Left renal cortex interstitium (tissue), 4 donors: Measurements from ENCODE around the gene CGAS. TPM values are rescaled to one million over a fixed set of nuclear protein-coding genes. Genes with fewer than 3 reads are reported as not detected.
"Not testable (repeated sequence)": the region's sequence is repeated elsewhere in the genome, so short reads cannot be mapped to it uniquely, and the experiment has no call there.

ENCODE experiments used
- DNase-seq, 4 donors: peaks; one replicate each; pipeline ENCODE4 v3.0.0-alpha.2; 2013; ENCODE audit warnings: low read depth in 4 of 4, low spot score in 2 of 4, missing footprints in 1 of 4
- polyA plus RNA-seq, 4 donors: library from polyadenylated mRNA; unstranded; fragments of 120-200 nt; gene quantifications; one replicate each; pipeline ENCODE4 v1.2.1, GENCODE V29; 2013; ENCODE audit not compliant: insufficient read length in 4 of 4

CGAS gene
- 1 to 10 TPM; 2.9 to 3.8 (median 3.1) TPM for polyA plus RNA-seq

DNA sequence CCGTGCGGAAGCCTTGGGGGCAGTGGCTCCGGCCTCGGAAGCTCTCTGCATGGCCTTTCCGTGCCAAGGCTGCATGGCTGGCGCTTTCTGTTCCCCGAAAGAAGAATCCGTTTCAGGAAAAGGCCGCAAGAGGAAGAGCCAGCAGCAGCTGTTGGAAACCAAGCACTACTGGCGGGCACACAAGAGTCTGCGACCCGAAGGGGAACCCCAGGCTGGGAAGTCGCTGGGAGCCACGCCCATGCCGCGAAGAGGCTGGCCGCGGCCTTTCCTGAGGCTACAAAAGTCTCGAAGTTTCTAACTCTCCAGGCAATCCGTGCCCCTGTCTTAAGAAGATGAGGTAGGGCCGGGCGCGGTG is at the start of gene CGAS:
TSS of gene CGAS (minus strand) at position 191 of the 355 bp plus-strand sequence. CDS start at position 75, 116 bp downstream.
- DNase-seq: peak in 3 of 4 donors; percentile 15 to 25 (median 24)

DNA sequence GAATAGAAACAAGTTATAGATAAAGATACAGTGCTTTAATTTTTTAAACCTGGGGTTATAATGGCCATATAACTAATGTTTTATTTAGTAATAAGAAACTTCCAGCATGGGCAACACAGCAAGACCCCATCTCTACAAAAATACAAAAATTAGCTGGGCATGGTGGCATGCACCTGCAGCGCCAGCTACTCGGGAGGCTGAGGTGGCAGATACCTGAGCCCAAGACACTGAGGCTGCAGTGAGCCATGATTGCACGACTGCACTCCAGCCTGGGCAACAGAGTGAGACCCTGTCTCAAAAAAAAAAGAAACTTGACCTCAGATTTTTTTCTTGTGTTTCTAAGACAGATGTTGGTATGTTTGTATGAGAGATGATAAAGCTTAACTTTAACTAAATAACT is 45.8 kb upstream of the CGAS start:
- DNase-seq: no peak

DNA sequence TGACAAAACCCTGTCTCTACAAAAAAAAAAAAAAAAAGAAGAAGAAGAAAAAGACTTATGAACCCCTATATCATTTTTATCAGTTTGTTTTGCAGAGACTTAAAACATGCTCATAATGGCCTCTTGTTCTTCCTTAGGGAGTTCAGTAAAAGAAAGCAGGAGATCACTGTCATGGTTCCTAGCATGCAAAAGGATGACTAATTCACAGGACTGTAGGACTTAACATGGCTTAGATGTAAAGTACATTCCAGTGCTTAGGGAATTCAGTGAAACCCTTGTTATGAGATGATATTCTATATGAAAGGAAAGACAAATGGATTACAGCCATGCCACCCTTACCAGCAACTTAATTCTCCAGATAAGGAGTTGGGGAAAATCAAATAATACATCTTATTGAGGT is 39.3 kb upstream of the CGAS start:
- no peak for DNase-seq

DNA sequence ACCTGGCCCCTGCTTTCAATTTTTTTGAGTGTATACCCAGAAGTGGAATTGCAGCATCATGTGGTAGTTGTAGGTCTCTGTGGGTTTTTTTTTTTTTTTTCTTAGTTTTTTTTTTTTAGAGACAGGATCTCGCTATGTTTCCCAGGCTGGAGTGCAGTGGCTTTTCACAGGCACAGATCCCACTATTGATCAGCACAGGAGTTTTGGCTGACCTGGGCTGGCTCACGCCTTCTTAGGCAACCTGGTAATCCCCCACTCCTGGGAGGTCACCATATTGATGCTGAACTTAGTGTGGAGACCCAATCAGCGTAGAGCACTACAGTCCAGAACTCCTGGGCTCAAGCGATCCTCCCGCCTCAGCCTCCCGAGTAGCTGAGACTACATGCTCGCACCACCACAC is 35.4 kb upstream of the CGAS start:
- DNase-seq: no peak

DNA sequence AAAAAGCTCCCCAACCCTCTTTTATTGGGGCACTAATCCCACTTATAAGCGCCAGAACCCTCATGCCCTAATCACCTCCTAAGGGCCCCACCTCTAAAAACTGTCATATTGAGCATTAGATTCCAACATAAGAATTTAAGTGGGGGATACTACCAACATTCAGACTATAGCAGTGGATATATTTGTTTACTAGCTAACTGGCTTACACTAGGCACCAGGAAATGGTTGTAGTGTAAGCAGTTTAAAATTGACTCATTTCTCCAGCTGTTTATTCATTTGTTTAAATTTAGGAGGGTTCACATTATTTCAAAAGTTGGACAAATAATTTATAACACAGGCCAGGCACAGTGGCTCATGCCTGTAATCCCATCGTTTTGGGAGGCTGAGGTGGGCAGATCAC is 32.3 kb upstream of the CGAS start:
- DNase-seq: no peak

DNA sequence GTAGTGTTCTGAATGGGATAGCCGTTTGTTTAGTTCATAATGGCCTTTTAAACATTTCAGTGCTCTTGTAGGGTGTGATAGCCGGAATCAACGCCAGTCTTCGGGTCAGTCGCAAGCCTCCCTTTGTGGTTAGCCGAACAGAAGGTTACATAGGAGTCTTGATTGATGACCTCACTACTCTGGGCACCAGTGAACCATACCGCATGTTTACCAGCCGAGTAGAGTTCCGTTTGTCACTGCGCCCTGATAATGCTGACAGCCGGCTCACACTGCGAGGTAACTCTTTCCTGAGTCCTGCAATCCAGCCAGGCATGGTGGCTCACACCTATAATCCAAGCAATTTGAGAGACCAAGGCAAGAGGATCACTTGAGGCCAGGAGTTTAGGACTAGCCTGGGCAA is 29.9 kb upstream of the CGAS start:
- no peak for DNase-seq

DNA sequence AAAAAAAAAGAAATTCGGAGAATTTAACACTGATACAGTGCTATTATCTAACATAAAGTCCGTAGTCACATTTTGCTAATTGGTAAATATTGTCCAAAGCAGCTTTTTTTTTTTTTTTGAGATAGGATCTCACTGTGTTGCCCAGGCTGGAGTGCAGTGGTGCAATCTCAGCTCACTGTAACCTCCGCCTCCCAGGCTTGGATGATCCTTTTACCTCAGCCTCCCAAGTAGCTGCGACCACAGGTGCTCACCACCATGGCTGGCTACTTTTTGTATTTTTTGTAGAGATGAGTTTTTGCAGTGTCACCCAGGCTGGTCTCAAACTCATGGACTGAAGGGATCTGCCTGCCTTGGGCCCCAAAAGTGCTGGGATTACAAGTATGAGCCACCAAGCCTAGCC is 25.3 kb upstream of the CGAS start:
- DNase-seq: no peak

DNA sequence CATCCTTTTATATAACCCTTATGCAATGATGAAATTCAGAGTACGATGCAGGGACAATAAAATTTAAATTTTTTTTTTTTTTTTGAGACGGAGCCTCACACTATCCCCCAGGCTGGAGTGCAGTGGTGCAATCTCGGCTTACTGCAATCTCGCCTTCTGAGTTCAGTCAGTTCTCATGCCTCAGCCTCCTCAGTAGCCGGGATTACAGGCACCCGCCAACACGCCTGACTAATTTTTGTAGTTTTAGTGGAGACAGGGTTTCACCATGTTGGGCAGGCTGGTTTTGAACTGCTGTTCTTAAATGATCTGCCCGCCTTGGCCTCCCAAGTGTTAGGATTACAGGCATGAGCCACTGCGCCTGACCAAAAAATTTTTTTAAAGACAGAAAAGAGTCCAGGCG is 24.6 kb upstream of the CGAS start:
- DNase-seq: no peak

DNA sequence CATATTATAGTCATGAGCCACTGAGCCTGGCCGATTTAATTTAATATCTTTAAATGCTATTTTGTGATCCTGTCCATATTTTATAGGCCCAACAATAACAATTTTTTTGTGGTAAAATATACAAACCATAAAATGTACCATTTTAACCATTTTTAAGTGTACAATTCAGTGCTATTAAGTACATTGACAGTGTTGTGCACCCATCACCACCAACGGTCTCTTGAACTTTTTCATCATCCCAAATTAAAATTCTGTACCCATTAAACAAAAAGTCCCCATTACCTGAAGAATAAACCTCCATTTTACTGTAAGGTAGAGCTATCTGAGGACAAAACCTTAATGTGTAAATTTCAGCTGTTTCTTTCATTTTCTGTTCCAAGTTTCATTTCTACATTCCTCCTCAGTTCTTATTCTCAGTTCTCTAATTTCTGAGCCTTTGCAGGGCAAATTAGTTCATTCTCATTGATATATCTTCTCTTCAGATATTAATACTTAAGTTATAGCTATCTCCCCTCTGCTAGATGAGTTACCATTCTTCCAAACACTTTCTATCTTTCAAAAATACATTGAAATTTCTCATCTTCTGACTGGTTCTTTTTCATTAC is 19.7 kb upstream of the CGAS start:
- no peak for DNase-seq

DNA sequence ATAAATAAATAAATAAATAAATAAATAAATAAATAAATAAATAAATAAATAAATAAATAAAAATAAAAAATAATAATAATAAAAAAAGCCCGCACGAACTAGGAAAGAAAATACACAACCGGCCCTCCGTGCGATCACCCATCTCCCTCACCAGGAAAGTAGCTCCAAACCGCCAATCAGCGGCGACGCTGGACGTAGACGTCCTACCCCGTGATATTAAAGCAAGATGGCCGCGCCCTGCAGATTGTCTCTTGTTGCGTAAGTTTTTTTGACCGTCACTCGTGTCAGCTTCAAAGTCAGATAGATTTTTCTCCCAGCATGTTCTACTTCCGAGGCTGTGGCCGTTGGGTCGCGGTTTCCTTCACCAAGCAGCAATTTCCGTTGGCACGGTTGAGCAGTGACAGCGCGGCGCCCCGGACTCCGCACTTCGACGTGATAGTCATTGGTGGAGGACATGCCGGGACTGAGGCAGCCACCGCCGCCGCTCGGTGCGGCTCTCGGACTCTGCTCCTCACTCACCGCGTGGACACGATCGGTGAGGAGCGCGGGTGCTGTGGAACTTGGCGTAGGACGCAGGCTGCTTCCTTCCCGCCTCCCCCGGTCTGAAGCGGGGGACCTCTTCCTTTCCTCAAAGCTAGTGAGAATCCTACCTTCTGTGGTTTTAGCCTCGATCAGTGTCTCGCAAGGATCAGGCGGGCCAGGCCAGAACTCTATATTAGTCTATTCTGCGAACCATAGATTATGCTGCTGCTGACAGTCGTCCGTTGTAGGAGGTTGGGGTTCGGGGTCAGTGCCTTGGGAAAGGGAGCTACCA is 9.6 kb upstream of the CGAS start, which contains the start of gene MTO1:
TSS of gene MTO1 (plus strand) at position 201 of the 814 bp plus-strand sequence. CDS start at position 319, 118 bp downstream.
- peak; percentile 69 to 84 (median 80) for DNase-seq

DNA sequence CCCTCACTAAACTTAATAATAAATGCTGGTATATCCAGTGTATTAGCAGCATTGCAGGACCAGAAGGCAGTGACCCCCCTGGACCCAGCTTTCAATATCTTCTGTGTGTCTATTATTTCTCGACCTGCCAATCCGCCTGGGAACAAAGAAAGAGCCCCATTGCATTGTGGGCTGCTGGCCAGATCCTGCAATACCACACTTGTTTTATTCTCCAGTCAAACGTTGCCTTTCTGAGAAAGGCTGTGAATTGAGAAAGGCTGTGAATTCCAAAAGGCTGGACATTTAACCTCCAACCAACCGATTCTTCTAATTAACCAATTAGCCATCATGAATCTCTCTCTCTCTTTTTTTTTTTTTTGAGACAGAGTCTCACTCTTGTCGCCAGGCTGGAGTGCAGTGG is 8.0 kb upstream of the CGAS start:
- DNase-seq: no peak

DNA sequence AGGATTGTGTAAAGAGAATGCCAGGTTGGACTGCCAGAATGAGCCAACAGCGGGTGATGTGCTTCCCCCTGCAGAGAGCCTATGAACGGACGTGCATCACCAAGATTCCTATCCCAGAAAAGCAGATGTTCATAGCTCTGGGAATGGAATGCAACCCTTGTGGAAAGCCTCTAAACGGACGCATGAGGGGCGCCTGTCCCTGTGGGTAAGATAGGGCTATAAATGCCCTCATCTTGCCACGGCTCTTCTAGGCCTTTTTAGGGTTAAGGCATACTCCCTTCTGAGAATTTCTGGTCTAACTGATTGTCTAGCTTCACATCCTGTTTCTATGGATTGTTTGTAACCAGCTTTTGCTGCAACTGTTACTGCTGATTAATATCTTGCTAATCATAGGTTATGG is 7.4 kb upstream of the CGAS start:
- not testable (repeated sequence) for DNase-seq

DNA sequence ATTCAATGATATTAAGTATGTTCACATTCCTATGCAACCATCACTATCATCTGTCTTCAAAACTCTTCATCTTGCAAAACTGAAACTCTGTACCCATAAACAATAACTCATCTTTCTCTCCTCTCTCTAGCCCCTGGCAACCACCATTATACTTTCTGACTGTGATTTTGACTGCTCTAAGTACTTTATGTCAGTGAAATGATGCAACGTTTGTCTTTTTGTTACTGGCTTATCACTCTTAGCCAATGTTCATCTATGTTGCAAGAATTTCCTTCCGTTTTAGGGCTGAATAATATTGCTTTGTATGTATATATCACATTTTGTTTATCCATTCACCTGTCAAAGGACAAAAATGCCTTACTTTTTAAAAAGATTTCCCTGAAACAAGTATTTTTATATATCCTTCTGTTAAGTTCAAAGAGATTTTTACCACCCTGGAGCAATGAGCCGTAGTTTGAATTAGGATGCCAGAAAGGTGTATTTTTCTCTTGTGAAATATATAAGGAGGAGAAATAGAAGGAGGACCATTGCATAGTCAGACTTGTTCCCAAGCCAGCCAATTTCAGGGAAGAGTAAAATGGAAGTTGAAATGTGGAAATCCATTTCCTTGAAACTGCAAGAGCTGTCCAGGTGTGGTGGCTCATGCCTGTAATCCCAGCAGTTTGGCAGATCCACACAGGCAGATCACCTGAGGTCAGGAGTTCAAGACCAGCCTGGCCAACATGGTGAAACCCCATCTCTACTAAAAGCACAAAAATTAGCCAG is 4.0 kb upstream of the CGAS start:
- DNase-seq: no peak

DNA sequence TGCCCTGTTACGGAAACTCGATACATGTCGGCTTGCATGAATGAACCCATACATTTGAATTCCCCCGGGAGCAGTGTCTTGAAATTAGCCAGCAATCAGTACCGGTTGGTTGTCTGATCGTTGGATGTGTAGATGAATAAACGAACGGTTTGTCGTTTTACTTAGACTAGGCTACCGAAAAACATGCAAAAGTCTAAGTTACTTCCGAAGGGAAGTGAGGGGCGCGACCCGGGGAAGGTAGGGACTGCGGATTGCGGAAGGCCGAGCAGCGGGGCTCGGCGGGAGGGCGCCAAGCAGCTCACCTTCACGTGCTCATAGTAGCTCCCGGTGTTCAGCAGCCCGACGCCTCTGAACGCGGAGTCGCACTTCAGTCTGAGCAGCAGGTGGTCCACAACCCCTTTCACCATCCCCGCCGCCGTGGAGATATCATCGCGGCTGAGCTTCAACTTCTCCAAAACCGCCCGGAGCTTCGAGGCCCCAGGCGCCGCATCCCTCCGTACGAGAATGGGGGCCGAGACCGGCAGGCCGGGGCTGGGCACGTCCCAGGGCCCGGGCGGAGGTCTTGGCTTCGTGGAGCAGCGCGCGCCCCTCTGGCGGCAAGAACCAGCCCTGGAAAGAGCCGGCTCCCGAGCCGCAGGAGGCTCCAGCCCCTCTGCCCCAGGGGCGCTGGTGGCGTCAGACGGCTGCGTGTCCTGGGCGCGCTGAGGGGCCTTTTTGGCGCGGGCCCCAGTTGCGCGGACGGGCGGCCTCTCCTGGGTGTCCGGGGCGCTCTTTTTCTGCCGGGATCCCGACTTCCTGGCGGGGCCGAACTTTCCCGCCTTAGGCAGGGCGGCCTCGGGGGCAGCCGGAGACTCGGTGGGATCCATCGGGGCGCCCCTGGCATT is 632 bp downstream of the CGAS start:
- DNase-seq: peak; percentile 20 to 41 (median 32)

DNA sequence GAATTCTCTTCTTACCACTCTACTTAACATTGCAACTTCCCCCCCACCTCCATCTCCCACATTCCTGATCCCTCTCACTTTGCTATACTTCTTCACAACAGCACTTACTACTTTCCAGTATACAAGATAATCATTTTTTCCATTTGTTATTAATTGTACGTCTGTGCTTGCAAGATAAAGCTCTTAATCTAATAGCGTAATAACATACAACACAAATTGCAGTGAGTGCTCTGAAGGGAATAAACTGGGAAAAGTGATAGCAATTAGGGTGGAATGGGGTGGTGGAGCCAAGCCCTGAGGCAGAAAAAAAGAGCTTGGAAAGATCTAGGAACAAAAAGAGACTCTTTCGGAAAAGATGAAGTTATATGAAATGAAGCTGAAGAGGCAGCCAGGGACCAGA is 8.5 kb downstream of the CGAS start:
- DNase-seq: no peak

DNA sequence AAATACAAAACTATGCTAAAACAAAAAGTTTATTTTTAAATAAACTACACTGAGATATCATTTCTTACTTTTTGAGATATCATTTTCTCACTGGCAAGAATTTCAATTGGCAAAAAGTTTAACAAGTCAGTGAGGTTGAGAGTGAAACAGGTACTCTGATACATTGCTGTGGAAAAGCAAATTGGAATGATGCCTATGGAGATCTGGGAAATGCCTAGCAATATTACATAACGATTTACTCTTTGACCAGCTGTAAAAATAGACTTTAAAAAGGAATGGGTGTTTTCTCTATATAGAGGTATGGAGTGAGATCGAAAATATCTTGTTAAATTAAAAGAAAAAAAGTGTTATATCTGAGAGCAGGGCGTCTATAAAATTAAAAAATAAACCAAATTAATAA is 16.9 kb downstream of the CGAS start:
- DNase-seq: no peak

DNA sequence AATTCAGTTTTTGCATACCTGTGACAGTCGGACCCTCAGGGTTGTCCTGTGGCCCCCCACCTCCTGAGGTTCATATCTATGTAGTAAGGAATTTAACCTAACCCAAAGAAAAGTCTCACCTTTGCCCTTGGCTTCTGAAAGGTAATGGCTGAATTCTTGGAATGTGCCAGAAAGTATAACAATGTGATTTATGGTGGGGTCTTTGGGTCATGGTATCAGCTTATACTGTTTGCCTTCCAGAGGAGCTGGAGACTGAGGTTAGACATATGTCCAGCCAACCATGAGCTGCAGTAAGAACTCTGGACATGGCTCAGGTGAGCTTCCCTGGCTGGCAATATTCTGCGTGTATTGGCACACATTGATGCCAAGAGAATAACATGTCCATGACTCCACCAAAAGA is 30.6 kb downstream of the CGAS start:
- no peak for DNase-seq

DNA sequence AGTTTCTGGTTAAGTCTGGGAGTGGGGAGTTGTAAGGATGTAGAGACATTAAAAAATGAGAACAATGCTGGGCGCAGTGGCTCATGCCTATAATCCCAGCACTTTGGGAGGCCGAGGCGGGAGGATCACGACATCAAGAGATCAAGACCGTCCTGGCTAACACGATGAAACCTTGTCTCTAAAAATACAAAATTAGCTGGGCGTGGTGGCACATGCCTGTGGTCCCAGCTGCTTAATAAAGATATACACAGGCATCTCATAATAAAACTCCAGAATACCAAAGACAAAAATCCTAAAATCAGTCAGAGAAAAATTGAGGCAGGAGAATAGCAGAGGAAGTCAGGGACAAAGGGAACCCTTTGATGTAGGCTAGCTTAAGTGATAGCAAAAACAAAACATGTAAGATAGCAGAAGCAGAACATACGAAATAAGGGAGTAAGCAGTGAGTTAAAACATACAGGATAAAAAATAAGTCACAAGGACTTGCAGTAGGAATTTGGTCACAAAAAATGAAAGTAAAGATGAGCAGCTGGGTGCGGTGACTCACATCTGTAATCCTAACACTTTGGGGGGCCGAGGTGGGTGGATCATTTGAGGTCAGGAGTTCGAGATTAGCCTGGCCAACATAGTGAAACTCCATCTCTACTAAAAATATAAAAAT is 33.9 kb downstream of the CGAS start:
- DNase-seq: no peak

DNA sequence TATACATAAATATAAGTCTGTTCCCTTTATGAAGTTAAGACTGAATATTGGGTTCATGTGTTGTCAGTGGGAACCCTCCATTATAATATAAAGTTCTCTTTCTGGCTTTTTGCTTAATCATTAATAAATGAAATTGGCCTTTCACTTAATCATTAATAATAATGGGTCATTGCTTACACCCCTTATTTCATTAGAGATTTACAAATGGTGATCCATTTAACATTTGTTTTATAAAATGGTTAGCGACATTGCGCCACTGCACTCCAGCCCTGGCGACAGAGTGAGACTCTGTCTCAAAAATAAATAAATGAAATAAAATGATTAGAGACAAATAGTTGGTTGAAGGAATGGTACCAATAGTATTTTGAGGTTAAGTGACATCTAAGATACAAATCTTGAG is 39.0 kb downstream of the CGAS start:
- no peak for DNase-seq

DNA sequence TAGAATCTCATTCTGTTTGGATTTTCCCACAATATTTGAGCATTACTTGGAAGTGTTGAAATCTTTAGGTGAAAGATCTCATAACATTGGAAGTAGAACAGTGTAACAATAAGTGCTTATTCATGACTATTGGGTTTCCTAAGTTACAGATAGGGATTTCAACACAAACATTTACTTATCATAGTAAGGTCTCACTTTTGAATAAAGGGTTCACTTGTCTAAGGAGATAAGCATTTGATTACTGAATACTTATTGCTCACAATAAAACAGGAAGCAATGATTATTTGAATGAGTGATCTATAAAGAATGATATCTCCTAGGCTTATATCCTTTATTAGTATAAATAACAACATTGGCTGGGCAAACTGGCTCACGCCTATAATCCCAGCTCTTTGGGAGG is 42.7 kb downstream of the CGAS start:
- no peak for DNase-seq
